SK-N-SH (cell line): ENCODE measurements around the gene SPINT1. TPM values are rescaled to one million over a fixed set of nuclear protein-coding genes. Genes with fewer than 3 reads are reported as not detected.

Experiments used
- CTCF ChIA-PET: fragments of 300-600, 350-600 bp; formaldehyde crosslinking; extraction: SDS; loops from one replicate; lab custom pipeline; 2021; lab: Yijun Ruan, JAX
- POLR2A ChIA-PET: fragments of 350-600 bp; sonication (Branson Sonifier 250); formaldehyde crosslinking; extraction: SDS; loops from one replicate; lab custom pipeline; 2020; ENCODE audit warnings: antibody characterized with exemption, inconsistent platforms; lab: Yijun Ruan, JAX
- DNase-seq: peaks from one replicate; pipeline ENCODE4 v3.0.0; 2012
- H2AFZ ChIP-seq: fragments of 200-600 bp; sonication (generic); 2 replicates; pipeline ENCODE4 v1.8.1; 2016; ENCODE audit warnings: antibody characterized with exemption, mild to moderate bottlenecking, low read depth
- H3F3A ChIP-seq: fragments of 200-600 bp; sonication (generic); replicated peaks from 2 replicates; pipeline ENCODE3; 2016; ENCODE audit warnings: antibody characterized with exemption, mild to moderate bottlenecking; ENCODE audit not compliant: insufficient read depth
- H3K27ac ChIP-seq, 2 experiments: fragments of 200-500 bp in 1 of 2; fragments of 200-600 bp in 1 of 2; sonication (Bioruptor generic) in 1 of 2; sonication (generic), shearing (Covaris generic) in 1 of 2; 2 replicates each; pipeline versions ENCODE4 v1.5.1 to v1.6.1; 2014 to 2016; ENCODE audit warnings: low read depth in 2 of 2, inconsistent platforms in 1 of 2, low read length in 1 of 2, mild to moderate bottlenecking in 1 of 2, mixed read lengths in 1 of 2
- H3K27me3 ChIP-seq: fragments of 200-600 bp; sonication (generic), shearing (Covaris generic); 2 replicates; pipeline ENCODE4 v1.6.1; 2016; ENCODE audit warnings: mixed run types; ENCODE audit not compliant: insufficient read depth
- H3K36me3 ChIP-seq, 2 experiments: fragments of 200-500 bp in 1 of 2; fragments of 200-600 bp in 1 of 2; sonication (Bioruptor generic) in 1 of 2; sonication (generic) in 1 of 2; replicated peaks in 1 of 2; 2 replicates each; pipeline versions ENCODE3 to v1.5.1; 2014 to 2016; ENCODE audit warnings: low read length in 1 of 2, mild to moderate bottlenecking in 1 of 2; ENCODE audit not compliant: insufficient read depth in 2 of 2, control insufficient read depth in 1 of 2
- H3K4me1 ChIP-seq, 2 experiments: fragments of 200-500 bp in 1 of 2; fragments of 200-600 bp in 1 of 2; sonication (Bioruptor generic) in 1 of 2; sonication (generic), shearing (Covaris generic) in 1 of 2; 2 replicates each; pipeline versions ENCODE4 v1.5.1 to v1.6.1; 2014 to 2016; ENCODE audit warnings: low read depth in 1 of 2, low read length in 1 of 2, mixed run types in 1 of 2; ENCODE audit not compliant: insufficient read depth in 2 of 2, control insufficient read depth in 1 of 2
- H3K4me2 ChIP-seq: fragments of 200-600 bp; sonication (generic), shearing (Covaris generic); 2 replicates; pipeline ENCODE4 v1.6.1; 2017; ENCODE audit warnings: mixed run types
- H3K4me3 ChIP-seq, 2 experiments: fragments of 200-500 bp in 1 of 2; fragments of 200-600 bp in 1 of 2; sonication (Bioruptor generic) in 1 of 2; sonication (generic), shearing (Covaris generic) in 1 of 2; 2 replicates each; pipeline versions ENCODE4 v1.5.1 to v1.8.1; 2014 to 2016; ENCODE audit warnings: low read depth in 2 of 2, inconsistent platforms in 1 of 2, low read length in 1 of 2, mild to moderate bottlenecking in 1 of 2, mixed read lengths in 1 of 2, moderate library complexity in 1 of 2
- H3K79me2 ChIP-seq: fragments of 200-600 bp; sonication (generic); 2 replicates; pipeline ENCODE4 v1.8.1; 2017; ENCODE audit warnings: mild to moderate bottlenecking; ENCODE audit not compliant: insufficient read depth
- H3K9ac ChIP-seq: fragments of 200-600 bp; sonication (generic); 2 replicates; pipeline ENCODE4 v1.6.1; 2017; ENCODE audit warnings: mixed run types
- H3K9me2 ChIP-seq: fragments of 200-600 bp; sonication (generic); 2 replicates; pipeline ENCODE4 v1.6.1; 2017; ENCODE audit warnings: mixed run types
- H3K9me3 ChIP-seq: fragments of 200-600 bp; sonication (generic); 2 replicates; pipeline ENCODE4 v1.6.1; 2017; ENCODE audit warnings: mixed run types, mild to moderate bottlenecking, moderate library complexity
- H4K20me1 ChIP-seq: fragments of 200-600 bp; sonication (generic); 2 replicates; pipeline ENCODE4 v1.6.1; 2017; ENCODE audit warnings: mild to moderate bottlenecking, mixed run types; ENCODE audit not compliant: insufficient read depth
- FOSL2 ChIP-seq: IDR thresholded peaks from 2 replicates; pipeline ENCODE4 v1.4.0; 2012; ENCODE audit warnings: low read depth, mild to moderate bottlenecking, moderate library complexity, borderline replicate concordance
- FOXM1 ChIP-seq: IDR thresholded peaks from 2 replicates; pipeline ENCODE4 v1.4.0; 2012; ENCODE audit warnings: low read depth, mild to moderate bottlenecking
- GABPA ChIP-seq: IDR thresholded peaks from 2 replicates; pipeline ENCODE4 v1.4.0; 2012; ENCODE audit warnings: low read depth, mild to moderate bottlenecking
- GATA2 ChIP-seq: sonication (generic); formaldehyde crosslinking; IDR thresholded peaks from 2 replicates; pipeline ENCODE4 v1.5.0; 2020; ENCODE audit warnings: mild to moderate bottlenecking, missing genetic modification reagents
- JUND ChIP-seq: IDR thresholded peaks from 2 replicates; pipeline ENCODE4 v1.4.0; 2012
- MEF2A ChIP-seq: IDR thresholded peaks from 2 replicates; pipeline ENCODE4 v1.4.0; 2012; ENCODE audit warnings: low read depth, borderline replicate concordance
- MXI1 ChIP-seq: IDR thresholded peaks from 2 replicates; pipeline ENCODE4 v1.6.1; 2012; ENCODE audit warnings: mild to moderate bottlenecking, low read depth, low read length, improper control_type of control experiment
- NFIC ChIP-seq: IDR thresholded peaks from 2 replicates; pipeline ENCODE4 v1.4.0; 2012; ENCODE audit warnings: borderline replicate concordance
- NRF1 ChIP-seq: IDR thresholded peaks from 2 replicates; pipeline ENCODE4 v1.6.1; 2012; ENCODE audit warnings: low read depth, mild to moderate bottlenecking, low read length
- RCOR1 ChIP-seq: fragments of 150-350 bp; IDR thresholded peaks from 2 replicates; pipeline ENCODE4 v1.6.1; 2017; ENCODE audit warnings: antibody characterized with exemption, low read length
- SMC3 ChIP-seq: IDR thresholded peaks from 2 replicates; pipeline ENCODE4 v1.6.1; 2012; ENCODE audit warnings: low read depth, low read length, improper control_type of control experiment
- TCF12 ChIP-seq: IDR thresholded peaks from 2 replicates; pipeline ENCODE4 v1.4.0; 2012
- TEAD4 ChIP-seq: IDR thresholded peaks from 2 replicates; pipeline ENCODE4 v1.4.0; 2012; ENCODE audit warnings: mild to moderate bottlenecking, borderline replicate concordance; ENCODE audit not compliant: insufficient read depth
- WGBS: methylation state at CpG from one replicate; pipeline ENCODE4 v1.1.6; 2017; ENCODE audit warnings: low lambda C conversion rate; 5-methylcytosine and 5-hydroxymethylcytosine counted together
- polyA plus RNA-seq, 3 experiments: library from polyadenylated mRNA; depleted of rRNA; stranded (reverse); fragments of >200 nt; gene quantifications; 2 replicates each; pipeline ENCODE4 v1.2.3, GENCODE V29; 2012
- TF ChIP-seq, protein P1 (sequence below): fragments of 200-600 bp; sonication (generic); IDR thresholded peaks from 2 replicates; pipeline ENCODE4 v1.6.1; 2017; ENCODE audit warnings: antibody characterized with exemption, mild to moderate bottlenecking, moderate library complexity
- TF ChIP-seq, protein P2 (sequence below): IDR thresholded peaks from 2 replicates; pipeline ENCODE4 v1.4.0; 2012; ENCODE audit warnings: low read depth, borderline replicate concordance
- TF ChIP-seq, protein P3 (sequence below): IDR thresholded peaks from 2 replicates; pipeline ENCODE4; 2012

Gene SPINT1
- polyA plus RNA-seq, 1 of the 3 experiments (the other 2 are of a cell fraction), result 2.0 TPM

DNA sequence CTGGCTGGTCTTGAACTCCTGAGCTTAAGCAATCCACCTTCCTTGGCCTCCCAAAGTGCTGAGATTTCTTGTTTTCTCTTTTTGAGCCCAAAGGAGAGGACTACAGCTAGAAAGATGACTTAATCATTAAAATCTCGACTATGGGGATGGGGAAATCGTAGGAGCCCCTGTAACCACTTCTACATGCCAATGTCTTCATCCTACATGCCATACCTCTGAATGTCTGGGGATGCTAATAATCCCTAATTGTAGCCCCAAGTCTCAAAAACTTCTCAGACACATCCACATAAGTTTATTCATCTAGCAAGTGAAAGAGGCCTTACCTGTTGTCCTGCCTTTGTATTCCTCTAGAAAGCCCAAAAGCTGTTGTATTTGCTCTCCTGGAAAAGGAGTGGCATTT, 33.8 kb downstream of the SPINT1 start (continued):
- TF ChIP-seq, protein P1, sequence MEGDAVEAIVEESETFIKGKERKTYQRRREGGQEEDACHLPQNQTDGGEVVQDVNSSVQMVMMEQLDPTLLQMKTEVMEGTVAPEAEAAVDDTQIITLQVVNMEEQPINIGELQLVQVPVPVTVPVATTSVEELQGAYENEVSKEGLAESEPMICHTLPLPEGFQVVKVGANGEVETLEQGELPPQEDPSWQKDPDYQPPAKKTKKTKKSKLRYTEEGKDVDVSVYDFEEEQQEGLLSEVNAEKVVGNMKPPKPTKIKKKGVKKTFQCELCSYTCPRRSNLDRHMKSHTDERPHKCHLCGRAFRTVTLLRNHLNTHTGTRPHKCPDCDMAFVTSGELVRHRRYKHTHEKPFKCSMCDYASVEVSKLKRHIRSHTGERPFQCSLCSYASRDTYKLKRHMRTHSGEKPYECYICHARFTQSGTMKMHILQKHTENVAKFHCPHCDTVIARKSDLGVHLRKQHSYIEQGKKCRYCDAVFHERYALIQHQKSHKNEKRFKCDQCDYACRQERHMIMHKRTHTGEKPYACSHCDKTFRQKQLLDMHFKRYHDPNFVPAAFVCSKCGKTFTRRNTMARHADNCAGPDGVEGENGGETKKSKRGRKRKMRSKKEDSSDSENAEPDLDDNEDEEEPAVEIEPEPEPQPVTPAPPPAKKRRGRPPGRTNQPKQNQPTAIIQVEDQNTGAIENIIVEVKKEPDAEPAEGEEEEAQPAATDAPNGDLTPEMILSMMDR, result no peak
- no peak for TF ChIP-seq SMC3
- no peak for TF ChIP-seq TEAD4
- TF ChIP-seq FOXM1, result no peak
- TF ChIP-seq NFIC, result no peak
- no peak for TF ChIP-seq JUND
- no peak for TF ChIP-seq MXI1
- TF ChIP-seq GABPA, result no peak
- TF ChIP-seq, protein P2, sequence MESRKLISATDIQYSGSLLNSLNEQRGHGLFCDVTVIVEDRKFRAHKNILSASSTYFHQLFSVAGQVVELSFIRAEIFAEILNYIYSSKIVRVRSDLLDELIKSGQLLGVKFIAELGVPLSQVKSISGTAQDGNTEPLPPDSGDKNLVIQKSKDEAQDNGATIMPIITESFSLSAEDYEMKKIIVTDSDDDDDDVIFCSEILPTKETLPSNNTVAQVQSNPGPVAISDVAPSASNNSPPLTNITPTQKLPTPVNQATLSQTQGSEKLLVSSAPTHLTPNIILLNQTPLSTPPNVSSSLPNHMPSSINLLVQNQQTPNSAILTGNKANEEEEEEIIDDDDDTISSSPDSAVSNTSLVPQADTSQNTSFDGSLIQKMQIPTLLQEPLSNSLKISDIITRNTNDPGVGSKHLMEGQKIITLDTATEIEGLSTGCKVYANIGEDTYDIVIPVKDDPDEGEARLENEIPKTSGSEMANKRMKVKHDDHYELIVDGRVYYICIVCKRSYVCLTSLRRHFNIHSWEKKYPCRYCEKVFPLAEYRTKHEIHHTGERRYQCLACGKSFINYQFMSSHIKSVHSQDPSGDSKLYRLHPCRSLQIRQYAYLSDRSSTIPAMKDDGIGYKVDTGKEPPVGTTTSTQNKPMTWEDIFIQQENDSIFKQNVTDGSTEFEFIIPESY, result no peak

DNA sequence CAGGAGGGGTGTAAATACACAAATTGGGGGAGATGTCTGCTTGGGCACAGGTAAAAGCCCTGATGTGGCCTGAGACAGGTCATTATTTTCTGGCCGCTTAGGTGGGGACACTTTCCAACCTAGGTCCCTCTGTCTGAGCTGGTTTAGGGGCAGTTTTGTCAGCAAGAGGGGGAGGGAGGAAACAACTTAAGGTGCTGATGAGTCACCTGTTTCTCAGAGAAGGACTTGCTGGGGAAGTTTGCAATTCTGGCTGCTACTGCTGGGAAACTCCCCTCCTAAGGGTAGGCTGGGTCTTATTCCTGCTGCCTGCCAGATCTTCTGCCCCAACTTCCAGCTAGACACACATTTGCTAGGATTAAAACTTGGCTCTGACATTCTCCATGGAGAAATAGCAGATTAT, 34.9 kb downstream of the SPINT1 start:
- ChIA-PET POLR2A (no interaction called here), CTCF (interaction anchor here (3.4 to 11.1 kb wide), 2 partner anchors 13 to 16 kb away, joined by 16 to 69 read pairs; partner anchors contain the start of gene VPS18)
- Histone ChIP-seq H3K9ac (no peak overlapping the region), H2AFZ (no peak overlapping the region), H3K27me3 (no peaks in the 10 kb centered on the region), H3K9me2 (no peaks in the 10 kb centered on the region), H3K36me3 (no peaks in the 10 kb centered on the region), H3K79me2 (no peaks in the 10 kb centered on the region), H3K4me1 (no peaks in the 10 kb centered on the region), H3K4me3 (no peak overlapping the region), H3F3A (no peaks in the 10 kb centered on the region), H3K27ac (no peak overlapping the region), H3K4me2 (no peak overlapping the region), H3K9me3 (no peaks in the 10 kb centered on the region), H4K20me1 (no peaks in the 10 kb centered on the region)
- 73% methylated on average over 1 of the region's 1 CpG for WGBS
- DNase-seq, result no peak
- TF ChIP-seq MEF2A, result no peak
- no peak for TF ChIP-seq RCOR1
- no peak for TF ChIP-seq TCF12
- no peak for TF ChIP-seq GATA2
- TF ChIP-seq, protein P3, sequence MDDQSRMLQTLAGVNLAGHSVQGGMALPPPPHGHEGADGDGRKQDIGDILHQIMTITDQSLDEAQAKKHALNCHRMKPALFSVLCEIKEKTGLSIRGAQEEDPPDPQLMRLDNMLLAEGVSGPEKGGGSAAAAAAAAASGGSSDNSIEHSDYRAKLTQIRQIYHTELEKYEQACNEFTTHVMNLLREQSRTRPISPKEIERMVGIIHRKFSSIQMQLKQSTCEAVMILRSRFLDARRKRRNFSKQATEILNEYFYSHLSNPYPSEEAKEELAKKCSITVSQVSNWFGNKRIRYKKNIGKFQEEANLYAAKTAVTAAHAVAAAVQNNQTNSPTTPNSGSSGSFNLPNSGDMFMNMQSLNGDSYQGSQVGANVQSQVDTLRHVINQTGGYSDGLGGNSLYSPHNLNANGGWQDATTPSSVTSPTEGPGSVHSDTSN, result no peak
- TF ChIP-seq NRF1, result no peak
- TF ChIP-seq FOSL2, result 0 out of 2 replicates have a peak, but pooled peaks have one; percentile 4
